DOHH2 (cell line): Measurements from ENCODE around the gene PLSCR4.

Experiments used
- EZH2phosphoT487 ChIP-seq: fragments of 200-600 bp; sonication (generic); IDR thresholded peaks from 2 replicates; pipeline ENCODE4 v1.6.1; 2017; ENCODE audit warnings: borderline replicate concordance, mild to moderate bottlenecking, antibody characterized with exemption, low read length, moderate library complexity, mixed read lengths
- TF ChIP-seq, protein P1 (sequence below): fragments of 200-600 bp; sonication (generic); IDR thresholded peaks from one replicate; pipeline ENCODE4 v1.5.1; 2014; ENCODE audit warnings: antibody characterized with exemption, mild to moderate bottlenecking, low read depth, low read length; ENCODE audit not compliant: poor library complexity, severe bottlenecking

DNA sequence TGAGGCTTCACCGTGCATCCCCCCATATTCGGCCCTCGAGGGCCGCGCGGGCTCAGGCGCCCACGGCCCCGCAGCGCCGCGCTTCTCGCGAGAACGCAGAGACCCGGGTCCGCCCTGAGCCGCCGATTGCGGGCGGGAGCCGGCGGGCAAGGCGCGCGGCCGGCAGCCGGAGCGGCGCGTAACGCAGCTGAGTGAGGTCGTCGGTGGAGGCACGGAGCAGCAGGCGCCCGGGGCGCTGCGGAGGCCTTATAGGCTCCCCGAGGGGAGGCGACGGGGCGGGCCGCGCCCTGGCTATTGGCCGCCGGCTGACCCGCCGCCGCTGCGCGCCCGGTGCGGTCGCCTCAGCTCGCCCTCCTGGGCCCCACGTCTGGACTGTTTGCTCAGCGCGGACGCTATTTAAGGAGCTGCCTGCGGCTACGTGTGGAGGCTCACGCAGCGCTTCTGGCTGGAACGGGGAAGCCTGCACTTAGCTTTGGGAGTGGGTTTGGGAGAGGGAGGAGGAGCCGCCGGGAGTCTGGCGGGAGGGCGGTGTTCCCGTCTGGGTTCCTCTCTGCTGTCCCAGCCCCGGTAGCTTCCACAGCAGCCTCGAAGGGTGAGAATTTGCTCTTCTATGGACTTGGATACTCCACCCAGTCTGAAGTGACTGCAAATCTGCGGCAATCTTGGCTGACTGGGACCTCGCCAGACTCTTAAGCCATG, 89.8 kb downstream of the PLSCR4 start, which contains the start of gene PLOD2:
- TF ChIP-seq, protein P1, sequence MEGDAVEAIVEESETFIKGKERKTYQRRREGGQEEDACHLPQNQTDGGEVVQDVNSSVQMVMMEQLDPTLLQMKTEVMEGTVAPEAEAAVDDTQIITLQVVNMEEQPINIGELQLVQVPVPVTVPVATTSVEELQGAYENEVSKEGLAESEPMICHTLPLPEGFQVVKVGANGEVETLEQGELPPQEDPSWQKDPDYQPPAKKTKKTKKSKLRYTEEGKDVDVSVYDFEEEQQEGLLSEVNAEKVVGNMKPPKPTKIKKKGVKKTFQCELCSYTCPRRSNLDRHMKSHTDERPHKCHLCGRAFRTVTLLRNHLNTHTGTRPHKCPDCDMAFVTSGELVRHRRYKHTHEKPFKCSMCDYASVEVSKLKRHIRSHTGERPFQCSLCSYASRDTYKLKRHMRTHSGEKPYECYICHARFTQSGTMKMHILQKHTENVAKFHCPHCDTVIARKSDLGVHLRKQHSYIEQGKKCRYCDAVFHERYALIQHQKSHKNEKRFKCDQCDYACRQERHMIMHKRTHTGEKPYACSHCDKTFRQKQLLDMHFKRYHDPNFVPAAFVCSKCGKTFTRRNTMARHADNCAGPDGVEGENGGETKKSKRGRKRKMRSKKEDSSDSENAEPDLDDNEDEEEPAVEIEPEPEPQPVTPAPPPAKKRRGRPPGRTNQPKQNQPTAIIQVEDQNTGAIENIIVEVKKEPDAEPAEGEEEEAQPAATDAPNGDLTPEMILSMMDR: no peak
- no peak for TF ChIP-seq EZH2phosphoT487
